ENCODE measurements around the gene FHIP1A. TPM values are rescaled to one million over a fixed set of nuclear protein-coding genes. Genes with fewer than 3 reads are reported as not detected.
"Not testable (repeated sequence)": the region's sequence is repeated elsewhere in the genome, so short reads cannot be mapped to it uniquely, and the experiment has no call there.

Gene FHIP1A
- total RNA-seq = not detected in 2 replicates

DNA sequence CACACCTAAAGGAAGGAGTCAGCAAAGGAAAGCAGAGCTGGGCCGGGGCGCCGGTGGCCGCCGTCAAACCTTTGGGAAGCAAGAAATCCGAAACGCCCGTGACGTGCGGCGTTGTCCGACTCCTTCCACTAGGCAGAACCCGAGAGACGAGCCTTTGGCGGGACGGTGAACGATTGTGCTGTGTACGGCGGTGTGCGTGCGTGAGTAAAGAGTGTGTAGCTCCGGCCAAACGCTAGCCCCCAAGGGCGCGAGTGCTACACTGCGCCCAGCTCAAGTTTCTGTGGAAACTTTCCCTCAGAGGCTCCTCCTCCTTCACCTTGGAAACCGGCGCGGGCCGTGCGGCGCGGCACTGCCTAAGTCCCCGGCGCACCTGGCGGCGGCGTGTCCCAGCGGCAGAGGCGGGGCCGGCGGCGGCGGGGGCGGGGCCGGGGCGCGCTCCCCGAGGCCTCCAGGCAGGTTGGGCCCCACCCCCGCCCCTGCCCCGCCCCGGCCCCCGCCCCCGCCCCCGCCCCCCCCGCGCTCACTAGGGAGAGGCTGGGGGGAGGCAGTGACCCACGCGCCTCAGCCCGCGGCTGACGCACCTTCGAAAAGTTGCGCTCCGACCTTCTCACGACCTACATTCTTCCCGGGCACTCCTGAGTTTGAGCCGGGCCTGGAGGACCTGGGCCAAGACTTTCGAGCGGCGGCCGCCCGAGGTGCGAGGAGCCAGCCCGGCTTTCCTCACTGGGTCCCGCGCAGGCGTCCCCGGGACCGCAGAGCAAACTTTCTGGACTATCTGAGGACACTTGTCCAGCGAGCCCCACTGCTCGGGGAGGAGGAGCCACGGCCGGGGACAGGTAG, at the start of gene FHIP1A:
TSS of gene FHIP1A (plus strand) at position 547 of the 840 bp plus-strand sequence. CDS start 157,084 bp downstream, outside the sequence.
- intact Hi-C loops (cut with micrococcal nuclease) = loop anchor here (2.0 kb wide), 1 partner anchor 46 kb away; no protein-coding TSS in a partner anchor

DNA sequence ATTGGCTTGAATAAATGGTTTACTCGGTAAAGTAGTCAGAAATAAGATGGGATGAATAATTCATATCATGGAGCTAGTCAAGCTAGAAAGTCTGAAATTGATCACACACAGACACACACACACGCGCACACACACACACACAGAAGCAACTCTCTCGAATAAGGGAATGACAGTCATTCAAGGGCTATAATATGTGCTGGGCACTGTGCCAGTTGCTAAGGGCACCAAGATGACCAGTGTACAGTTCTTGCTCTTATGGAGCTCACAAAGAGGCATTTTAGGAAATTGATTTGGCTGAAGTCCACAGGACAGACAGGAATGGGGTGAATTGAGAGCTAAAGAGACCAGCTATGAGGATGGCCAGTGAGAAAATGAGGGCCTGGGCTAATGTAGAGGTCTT, 49.4 kb upstream of the FHIP1A start:
- intact Hi-C loops (cut with micrococcal nuclease) = no loop called here

DNA sequence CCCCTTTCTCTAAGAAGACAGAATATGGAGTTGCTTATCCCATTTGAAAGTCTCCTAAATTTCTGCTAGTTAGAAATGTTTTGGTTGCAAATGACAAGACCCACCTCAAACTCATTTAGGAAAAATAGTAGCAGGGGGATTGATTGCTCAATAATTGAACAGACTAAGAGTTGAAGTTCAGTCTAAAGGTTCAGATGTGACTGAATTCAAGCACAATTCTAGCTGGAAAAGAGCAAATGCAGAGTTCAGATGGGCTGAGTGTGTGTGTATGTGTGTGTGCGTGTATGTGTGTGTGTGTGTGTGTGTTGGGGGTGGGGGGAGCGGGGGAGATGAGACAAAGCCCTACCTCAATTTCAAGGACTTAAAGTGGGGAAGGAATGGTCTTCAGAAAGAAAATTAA, 47.9 kb upstream of the FHIP1A start:
- intact Hi-C loops (cut with micrococcal nuclease) = loop anchor here (10.0 kb wide), 1 partner anchor 1034 kb away; no protein-coding TSS in a partner anchor

DNA sequence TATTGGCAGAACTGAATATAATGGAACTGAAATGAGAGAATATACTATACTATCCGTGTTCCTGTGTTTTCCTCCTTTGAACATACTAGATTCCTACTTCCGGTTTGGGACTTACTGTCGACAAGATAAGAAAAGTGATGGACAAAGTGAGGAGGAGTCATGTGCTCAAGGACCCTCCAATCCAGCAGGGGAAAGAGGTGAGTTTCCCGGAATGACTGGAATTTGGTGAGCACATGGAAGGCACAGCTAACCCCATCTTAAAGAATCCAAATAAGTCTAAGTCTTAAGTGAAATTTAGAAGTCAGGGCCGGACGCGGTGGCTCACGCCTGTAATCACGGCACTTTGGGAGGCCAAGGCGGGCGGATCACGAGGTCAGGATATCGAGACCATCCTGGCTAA, 47.0 kb upstream of the FHIP1A start:
- intact Hi-C loops (cut with micrococcal nuclease) = loop anchor here (1.0 to 10.0 kb wide), 4 partner anchors 47 to 1033 kb away; partner anchors contain the start of gene FHIP1A

DNA sequence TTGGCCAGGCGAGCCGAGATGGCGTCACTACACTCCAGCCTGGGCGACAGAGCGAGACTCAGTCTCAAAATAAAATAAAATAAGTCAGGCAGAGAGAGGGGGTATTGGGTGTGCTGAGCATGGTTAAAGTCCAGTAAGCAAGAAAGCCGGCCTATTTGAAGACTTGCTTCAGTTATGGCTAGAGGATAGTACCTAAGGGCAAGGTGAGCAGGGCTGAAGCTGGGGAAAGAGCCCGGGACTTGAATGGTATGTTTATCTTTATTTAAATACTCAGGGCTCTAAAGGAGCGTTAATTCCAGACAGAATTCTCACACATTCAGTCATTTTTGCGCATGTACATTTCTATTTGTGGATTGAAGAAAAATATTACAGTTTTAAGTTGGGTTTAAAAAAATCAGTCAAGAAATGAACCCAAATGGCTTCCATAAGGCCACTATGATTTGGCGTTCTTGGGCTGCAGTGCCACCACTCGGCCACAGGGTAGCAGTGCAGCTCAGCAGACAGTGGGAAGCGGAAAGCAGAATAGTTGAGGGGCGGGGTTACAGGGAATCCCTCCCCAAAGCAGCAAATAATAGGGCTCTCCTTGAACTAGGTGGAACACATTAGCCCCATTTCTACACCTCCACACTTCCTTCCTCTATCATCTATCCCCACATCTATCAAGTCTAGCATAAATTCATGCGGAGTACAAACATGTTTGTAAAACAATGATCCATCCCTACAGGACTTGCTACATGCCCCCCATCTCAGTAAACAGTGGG, 46.4 kb upstream of the FHIP1A start:
- intact Hi-C loops (cut with micrococcal nuclease) = loop anchor here (1.0 to 10.0 kb wide), 4 partner anchors 46 to 1032 kb away; partner anchors contain the start of gene FHIP1A

DNA sequence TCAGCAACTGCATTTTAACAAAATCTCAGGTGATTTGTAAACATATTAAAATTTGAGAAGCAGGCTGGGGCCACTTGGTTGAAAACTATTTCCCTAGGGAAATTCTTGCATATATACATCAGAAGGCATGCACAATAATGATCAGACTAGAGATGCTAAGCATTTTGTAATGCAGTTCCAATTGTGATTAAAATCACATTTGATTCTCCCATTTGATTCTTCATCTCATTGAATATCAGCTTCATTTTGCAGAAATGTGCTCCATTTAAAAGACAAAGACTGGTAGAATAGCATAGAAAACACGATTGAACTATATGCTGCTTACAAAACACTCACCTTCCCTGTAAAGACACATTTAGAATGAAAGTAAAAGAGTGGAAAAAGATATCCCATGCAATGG, 32.4 kb upstream of the FHIP1A start:
- intact Hi-C loops (cut with micrococcal nuclease) = no loop called here

DNA sequence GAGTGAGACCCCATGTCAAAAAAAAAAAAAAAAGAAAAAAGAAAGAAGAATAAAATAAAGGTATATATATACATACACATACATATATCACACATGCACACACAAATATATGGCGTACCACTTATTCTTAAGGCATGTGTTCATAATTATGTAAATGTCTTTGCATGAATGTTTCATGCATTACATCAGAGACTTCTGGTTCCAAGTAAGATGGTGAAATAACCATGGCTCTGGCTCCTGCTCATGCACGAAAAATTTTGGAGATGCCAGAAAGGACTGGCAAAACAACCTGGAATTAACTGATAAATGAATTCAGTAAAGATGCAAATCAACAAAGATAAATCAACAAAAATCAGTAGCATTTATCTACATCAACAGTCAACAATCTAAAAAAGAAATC, 19.7 kb upstream of the FHIP1A start:
- intact Hi-C loops (cut with micrococcal nuclease) = no loop called here

DNA sequence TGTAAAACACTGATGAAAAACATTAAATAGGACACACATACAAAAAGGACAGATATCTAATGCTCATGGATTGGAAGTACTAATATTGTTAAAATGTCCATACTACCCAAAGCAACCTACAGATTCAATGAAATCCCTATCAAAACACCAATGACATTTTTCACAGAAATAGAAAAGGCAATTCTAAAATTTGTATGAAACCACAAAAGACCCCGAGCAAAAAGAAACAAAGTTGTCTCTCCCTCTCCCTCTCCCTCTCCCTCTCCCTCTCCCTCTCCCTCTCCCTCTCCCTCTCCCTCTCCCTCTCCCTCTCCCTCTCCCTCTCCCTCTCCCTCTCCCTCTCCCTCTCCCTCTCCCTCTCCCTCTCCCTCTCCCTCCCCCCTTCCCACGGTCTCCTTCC, 19.2 kb upstream of the FHIP1A start:
- intact Hi-C loops (cut with micrococcal nuclease) = not testable (repeated sequence)

DNA sequence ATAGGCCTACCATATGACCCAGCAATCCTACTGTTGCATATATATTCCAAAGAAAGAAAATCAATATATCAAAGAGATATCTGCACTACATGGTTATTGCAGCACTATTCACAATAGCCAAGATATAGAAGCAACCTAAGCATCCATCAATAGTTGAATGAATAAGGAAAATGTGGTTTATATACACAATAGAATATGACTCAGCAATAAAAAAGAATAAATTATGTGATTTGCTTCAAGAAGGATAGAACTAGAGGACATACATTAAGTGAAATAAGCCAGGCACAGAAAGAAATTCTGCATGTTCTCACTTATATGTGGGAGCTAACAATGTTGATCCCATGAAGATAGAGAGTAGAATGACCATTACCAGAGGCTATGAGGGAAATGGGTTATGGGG, 13.1 kb upstream of the FHIP1A start:
- intact Hi-C loops (cut with micrococcal nuclease) = no loop called here

DNA sequence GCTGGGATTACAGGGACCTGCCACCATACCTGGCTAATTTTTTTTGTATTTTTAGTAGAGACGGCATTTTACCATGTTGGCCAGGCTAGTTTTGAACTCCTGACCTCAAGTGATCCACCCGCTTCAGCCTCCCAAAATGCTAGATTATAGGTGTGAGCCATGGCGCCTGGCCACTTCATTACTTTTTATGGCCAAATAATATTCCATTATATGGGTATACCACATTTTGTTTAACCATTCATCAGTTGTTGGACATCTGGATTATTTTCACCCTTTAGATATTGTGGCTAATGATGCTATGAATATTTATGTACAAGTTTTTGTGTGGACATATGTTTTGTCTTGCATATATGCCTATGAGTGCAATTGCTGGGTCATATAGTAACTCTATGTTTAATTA, 8.6 kb upstream of the FHIP1A start:
- intact Hi-C loops (cut with micrococcal nuclease) = no loop called here

DNA sequence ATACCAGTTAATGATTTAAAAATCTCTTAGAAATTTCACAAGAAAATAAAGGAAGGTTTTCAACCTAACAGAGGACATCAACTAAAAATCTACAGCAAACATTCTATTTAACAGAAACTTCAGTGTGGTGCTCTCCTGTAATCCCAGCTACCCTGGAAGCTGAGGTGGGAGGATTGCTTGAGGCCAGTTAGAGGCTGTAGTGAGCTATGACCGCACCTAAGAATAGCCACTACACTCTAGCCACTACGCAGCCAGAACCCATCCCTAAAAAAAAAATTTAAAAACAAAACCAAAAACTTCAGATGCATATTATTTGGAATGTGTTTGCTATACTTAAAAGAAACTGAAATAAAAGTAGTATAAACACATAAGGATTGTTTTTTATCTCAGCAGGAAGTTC, 7.2 kb upstream of the FHIP1A start:
- intact Hi-C loops (cut with micrococcal nuclease) = no loop called here

DNA sequence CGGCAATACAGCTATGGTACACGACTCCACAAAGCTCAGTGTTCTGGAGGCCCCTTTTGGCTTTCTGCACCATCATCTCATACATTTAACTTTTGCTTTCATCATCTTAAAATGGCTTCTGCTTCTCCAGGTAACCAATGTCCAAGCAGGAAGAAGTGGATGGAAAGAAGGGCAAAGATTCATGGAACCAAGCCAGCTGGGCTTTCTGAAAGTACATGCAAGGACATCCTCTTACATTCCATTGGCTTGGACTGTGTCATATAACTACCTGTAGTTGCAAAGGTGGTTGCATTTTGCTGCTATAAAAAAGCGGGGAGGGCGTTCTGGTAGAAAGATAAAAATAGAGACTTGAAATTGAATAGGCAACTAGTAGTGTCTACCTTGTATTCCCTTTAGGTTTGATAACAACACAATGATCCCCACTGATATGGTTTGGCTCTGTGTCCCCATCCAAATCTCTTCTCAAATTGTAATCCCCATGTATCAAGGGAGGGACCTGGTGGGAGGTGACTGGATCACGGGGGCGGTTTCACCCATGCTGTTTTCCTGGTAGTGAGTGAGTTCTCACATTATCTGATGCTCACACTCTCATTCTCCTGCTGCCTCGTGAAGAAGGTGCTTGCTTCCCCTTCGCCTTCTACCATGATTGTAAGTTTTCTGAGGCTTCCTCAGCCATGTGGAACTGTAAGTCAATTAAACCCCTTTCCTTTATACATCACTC, 6.7 kb upstream of the FHIP1A start:
- intact Hi-C loops (cut with micrococcal nuclease) = no loop called here

DNA sequence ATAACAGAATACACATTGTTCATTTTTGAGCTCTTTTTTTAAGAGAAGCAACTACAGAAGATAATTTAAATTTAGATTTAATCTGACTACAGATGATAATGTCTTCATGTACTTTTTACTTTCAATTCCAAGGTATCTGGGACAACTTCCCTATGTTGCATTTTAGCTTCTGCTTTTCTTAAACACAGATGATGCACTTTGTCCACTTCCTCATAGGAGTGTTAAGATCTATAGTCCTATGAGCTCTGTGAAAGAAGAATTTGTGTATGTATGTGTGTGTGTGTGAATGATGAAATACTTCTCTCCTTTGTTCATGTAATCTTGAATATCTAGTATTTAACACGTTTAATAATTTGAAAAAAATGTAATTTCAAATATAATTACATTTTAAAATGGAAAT, 5.3 kb upstream of the FHIP1A start:
- intact Hi-C loops (cut with micrococcal nuclease) = no loop called here

DNA sequence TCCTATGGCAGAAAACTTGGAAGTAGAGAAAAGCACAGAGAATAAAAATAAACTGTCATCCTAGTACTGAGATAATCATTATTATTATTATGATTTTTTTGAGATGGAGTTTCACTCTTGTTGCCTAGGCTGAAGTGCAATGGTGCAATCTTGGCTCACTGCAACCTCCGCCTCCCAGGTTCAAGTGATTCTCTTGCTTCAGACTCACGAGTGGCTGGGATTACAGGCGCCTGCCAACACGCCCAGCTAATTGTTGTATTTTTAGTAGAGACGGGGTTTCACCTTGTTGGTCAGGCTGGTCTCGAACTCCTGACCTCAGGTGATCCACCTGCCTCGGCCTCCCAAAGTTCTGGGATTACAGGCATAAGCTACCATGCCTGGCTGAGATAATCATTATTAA, 4.2 kb upstream of the FHIP1A start:
- intact Hi-C loops (cut with micrococcal nuclease) = not testable (repeated sequence)

DNA sequence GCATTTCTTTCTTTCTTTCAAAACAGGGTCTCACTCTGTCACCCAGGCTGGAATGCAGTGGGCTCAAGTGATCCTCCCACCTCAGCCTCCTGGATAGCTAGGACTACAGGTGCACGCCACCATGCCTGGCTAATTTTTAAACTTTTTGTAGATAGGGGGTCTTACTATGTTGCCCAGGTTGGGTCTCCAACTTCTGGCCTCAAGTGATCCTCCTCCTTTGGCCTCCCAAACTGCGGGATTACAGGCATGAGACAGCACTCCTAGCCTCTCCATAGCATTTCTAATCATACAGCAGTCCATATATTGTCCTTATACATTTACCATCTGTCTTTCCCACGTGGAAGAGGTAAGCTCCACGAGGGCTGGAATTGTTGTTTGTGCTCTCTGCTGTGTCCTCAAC, 2.0 kb upstream of the FHIP1A start:
- intact Hi-C loops (cut with micrococcal nuclease) = no loop called here

DNA sequence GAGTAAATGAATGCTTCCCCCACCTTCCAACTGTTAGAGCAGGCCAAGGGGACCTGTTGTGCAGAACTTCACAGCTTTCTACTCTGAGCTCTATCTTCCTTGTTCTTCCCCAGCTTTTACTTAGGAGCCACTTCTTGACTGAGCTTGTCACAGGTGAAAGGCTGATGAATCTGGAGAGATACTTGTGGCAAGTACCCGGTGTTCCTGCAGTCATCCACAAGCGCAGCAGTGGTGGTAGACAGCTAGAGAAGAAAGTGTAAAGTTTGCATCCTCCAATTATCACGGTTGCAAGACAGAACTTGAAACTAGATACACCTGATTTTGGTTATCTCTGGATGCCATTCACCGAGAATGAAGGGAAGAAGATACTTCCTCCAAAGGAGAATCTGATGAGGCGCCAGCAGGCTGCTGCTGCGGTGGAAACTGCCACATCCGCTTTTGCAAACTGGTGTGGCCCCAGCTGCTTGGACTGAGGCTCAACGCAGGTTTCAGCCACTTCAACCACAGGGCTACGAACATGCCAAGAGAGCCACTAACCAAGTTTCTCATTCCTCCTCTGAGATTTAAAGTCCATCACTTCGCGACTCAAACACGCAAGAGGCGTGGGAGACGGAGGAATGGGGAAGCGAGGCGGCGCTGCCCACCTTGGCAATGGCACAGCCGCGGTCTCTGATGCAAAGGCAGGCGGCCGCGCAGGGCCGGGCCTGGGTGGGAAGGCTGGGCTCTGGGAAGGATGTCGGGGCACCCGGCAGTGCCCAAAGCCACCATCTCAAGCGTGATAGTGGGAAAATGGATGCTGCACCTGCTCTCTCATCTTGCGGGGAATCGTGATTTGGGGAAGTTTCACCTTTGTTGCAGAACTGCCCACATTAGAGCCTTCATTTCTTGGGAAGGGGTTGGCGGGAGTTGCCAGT, 1.3 kb upstream of the FHIP1A start:
- intact Hi-C loops (cut with micrococcal nuclease) = loop anchor here (2.0 kb wide), 1 partner anchor 45 kb away; no protein-coding TSS in a partner anchor

DNA sequence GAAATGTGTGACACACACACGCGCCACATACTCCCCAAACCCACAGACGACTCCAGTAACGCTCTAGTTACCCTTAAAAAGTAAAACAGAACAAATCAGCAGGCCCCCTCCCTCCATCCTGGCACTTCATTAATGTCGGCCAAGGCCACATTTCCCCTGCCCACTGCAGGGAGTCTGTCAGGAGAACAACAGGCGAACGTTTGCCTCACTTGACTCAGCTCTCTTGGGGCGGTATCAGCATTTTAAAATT, 671 bp upstream of the FHIP1A start:
- intact Hi-C loops (cut with micrococcal nuclease) = loop anchor here (2.0 kb wide), 1 partner anchor 46 kb away; no protein-coding TSS in a partner anchor

DNA sequence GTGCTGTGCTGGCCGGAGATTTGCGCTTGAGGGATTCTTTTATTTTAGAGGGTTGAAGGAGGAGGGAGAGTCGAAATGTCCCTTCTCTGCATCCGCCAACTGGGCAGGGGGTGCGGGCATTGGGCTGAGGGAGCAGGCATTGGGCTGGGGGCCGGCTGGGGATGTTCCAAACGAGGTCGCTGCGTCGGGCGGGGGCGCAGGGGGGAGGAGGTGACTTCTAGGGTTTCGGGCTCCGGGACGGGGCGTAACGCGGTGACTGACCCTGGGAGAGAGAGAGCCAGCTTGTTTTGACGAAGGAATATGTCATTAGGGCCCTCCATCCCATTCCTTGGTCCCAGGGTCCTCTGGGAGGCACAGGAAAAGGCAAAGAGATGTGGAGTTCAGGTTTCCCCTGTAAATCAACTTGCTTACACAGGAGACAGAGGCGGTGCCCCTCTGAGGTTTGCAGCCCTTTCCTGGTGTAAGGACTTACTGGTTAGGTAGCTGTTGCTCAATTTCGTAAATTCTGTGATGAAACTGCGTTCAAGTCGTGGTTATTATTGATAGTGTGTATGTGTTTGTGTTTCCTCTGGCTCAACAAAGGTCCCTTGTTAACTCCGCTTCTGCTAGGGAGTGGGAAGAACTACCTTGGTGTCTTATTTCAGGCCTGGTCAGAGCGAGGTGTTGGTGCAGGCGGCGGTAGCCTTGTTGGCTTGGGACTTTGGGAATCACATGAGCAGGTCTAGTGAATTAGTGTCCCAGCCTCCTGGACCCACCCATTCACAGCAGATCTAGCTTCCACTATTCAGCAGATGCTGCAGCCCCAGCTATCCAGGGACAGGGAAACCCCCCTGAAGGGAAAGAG, 716 bp downstream of the FHIP1A start:
- intact Hi-C loops (cut with micrococcal nuclease) = loop anchor here (2.0 kb wide), 1 partner anchor 47 kb away; no protein-coding TSS in a partner anchor

DNA sequence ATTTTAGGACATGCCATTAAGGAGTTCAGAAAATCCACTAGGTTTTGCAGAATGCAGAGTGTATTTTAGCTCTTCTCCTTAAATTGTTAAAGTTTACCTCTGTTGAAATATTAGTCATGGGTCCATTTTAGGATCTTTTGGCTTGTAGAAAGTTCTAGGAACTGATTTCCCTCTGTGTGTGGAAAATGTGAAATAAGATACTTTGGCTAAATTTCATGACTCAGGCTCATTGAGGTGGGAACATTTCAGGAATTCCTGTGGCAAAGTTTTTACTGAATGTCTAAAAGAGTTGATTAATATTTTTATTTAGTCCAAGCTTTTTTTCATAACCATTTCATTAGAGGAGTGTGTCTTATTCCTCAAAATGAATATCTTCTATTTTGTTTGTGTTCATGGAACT, 7.0 kb downstream of the FHIP1A start:
- intact Hi-C loops (cut with micrococcal nuclease) = no loop called here

DNA sequence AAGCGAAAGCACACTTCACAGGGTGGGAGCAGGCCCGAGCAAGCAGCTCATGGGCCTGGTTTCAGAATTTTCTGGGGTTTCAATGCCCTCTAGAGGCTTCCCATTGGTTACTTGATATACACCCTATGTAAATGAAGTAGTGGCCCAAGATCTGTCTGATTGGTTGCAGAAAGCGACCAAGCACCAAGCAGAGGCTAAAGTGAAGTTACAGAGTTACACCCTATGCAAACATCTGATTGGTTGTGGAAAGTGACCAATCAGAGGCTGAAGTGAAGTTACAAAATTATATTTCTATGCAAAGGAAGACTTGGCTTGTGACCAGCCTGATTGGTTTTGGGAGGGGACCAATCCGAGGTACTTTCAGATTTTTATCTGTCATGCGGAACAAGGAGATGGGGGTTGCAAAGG, 8.2 kb downstream of the FHIP1A start:
- intact Hi-C loops (cut with micrococcal nuclease) = no loop called here

All from T-helper 2 cell treated with Interferon-gamma antibody and Interleukin-4, amounts not matched to agents 100 ng/mL and 5 ng/mL, for 36 hours (primary cell).